Sigmoid colon (tissue), 4 donors: ENCODE measurements around the gene HOXA6.

Experiments
- CTCF ChIP-seq, 4 experiments: fragments of 450-650 bp in 3 of 4; fragments of 200-600 bp in 1 of 4; IDR thresholded peaks; one replicate each; pipeline ENCODE4 v1.5.1; 2016 to 2019; ENCODE audit warnings: antibody characterized with exemption in 4 of 4, mild to moderate bottlenecking in 3 of 4, moderate library complexity in 2 of 4
- EP300 ChIP-seq, 4 donors: sonication (generic); formaldehyde crosslinking; IDR thresholded peaks; one replicate each; pipeline ENCODE4 v1.6.1; 2017; ENCODE audit warnings: antibody characterized with exemption in 4 of 4
- POLR2A ChIP-seq, 2 donors: fragments of 450-650 bp; IDR thresholded peaks; one replicate each; pipeline ENCODE4 v1.6.1; 2016; ENCODE audit warnings: antibody characterized with exemption in 2 of 2, mild to moderate bottlenecking in 2 of 2, moderate library complexity in 2 of 2
- POLR2AphosphoS5 ChIP-seq, 4 donors: sonication (generic); formaldehyde crosslinking; IDR thresholded peaks; one replicate each; pipeline ENCODE4 v1.6.1; 2017; ENCODE audit warnings: antibody characterized with exemption in 4 of 4

GRCh38 chr7:27151931-27152815 is 4.6 kb upstream of the HOXA6 start, which contains the start of gene HOXA3:
- TF ChIP-seq POLR2AphosphoS5 (IDR thresholded peaks at IDR 0.05) (peak; percentile 87 to 97 (median 94)), EP300 (IDR thresholded peaks at IDR 0.05) (no peak), POLR2A (IDR thresholded peaks at IDR 0.05) (peak; percentile 85 to 88), CTCF (IDR thresholded peaks at IDR 0.05) (no peak)
